Dermis microvascular lymphatic vessel endothelial cell (primary cell): ENCODE results near the gene PRSS35. TPM values are rescaled to one million over a fixed set of nuclear protein-coding genes. Genes with fewer than 3 reads are reported as not detected.
"Not testable (repeated sequence)": the region's sequence is repeated elsewhere in the genome, so short reads cannot be mapped to it uniquely, and the experiment has no call there.

Experiments used
- DNase-seq, 2 donors: peaks; one replicate each; pipeline versions ENCODE4 v3.0.0 to v3.0.0-alpha.2; 2010; ENCODE audit warnings: low read depth in 2 of 2
- total RNA-seq: library from RNA; depleted of rRNA; stranded (reverse); fragments of >200 nt; gene quantifications from 2 replicates; pipeline ENCODE4 v1.2.1, GENCODE V29; 2014

PRSS35 gene
- total RNA-seq, 1 donor from 2014 or later = not detected

DNA sequence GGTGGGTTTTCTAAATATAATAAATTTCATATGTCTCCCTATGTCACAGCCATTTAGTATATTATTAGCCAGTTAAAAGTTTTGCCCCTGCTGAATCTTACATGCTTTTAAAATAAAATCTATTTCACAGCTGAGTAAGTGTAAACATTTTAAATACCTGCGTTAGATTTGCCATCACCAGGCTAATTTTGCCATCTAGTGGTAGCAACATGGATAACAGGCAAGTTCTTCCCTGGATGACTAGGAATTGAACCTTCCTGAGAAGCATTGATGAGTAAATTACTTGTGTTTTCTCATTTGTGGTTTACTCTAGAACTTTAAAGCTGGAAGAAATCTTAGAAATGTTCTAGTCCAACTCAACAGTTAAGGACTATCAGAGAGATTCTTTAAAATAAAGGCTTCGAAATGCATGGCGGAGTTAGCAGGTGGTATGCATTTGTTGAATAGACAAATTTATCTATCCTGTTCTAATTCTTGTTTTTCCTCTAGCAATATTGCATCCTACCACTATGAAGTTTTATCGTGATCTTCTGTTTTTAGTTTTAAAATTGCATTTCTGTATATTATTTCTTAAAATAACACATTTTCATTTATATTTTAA is 2.6 kb downstream of the PRSS35 start:
- DNase-seq = peak; percentile 48 to 68

DNA sequence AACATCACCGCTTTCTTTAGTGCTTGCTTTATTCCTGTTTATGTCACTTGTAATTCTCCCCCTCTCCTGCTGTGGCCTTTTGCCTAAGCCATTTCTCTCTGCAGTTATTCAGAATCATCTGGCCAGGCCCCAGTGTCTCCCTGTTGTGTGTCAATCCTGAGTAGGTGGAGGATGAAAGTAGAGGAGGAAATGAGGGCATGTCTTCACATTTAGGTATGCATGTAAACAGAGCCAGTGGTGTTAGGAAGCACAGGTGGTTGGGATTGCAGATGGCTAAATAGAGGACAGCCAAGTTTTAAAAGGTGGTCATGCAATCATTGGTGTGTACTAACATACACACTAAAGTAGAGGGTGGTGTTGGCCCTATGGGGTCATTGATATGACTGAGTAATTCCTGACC is 5.2 kb downstream of the PRSS35 start:
- no peak for DNase-seq

DNA sequence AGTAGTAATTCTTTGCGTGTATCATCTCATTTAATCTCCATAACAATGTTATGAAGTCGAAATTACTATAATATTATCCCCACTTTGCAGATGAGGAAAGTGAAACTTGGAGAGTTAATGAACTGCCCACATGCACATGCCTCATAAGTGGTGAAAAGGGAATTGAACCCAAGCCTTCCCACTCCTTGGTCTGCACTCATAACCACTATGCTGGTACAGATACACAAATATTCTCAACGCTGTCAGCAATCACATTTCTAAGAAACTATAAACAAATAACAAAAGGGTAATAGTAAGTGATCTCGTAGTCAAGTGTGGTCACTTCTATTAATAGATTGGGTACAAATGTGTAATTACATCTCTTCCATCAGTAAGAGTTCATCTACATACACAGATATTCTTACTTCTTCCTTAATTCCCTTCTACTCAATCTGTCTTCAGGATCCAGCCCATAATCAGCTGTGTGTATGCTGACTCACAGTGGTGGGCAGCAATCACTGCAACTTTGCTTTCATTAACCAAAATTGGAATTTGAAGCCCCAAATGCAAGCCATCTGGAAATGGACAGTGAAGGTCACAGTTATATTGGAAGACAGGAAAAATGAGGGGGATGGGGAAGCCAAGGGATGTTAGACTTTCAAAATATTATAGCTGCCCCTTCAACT is 6.6 kb downstream of the PRSS35 start:
- peak in 1 of 2 donors; percentile 8 for DNase-seq

DNA sequence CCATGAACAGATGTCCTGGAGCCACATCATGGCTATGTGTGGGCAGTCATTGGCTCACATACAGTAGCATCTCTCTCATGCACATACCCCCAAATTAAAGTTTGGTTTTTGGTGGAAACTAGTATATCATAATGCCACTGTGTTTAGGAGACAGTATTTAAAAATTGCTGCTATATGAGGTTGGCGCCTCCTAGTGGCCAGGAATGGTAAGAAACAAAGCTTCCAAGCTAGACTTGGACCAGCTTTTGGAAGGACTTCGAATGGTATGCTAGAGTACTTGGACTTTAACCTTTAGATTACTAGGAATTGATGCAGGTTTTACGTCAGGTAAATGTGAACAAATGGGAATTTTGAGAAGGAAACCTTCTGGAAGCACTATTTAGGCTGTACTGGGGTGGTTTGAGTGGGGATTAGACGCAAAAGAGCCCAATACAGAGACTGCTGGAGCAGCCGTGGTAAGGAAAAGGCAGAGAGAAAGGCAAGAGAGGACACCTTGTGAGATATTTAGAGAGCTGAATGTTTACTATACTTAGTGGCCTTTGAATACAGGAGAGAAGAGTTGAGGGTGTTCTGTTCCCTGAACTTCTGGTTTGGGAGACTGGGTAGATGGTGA is 23.8 kb downstream of the PRSS35 start:
- peak; percentile 18 to 51 for DNase-seq

DNA sequence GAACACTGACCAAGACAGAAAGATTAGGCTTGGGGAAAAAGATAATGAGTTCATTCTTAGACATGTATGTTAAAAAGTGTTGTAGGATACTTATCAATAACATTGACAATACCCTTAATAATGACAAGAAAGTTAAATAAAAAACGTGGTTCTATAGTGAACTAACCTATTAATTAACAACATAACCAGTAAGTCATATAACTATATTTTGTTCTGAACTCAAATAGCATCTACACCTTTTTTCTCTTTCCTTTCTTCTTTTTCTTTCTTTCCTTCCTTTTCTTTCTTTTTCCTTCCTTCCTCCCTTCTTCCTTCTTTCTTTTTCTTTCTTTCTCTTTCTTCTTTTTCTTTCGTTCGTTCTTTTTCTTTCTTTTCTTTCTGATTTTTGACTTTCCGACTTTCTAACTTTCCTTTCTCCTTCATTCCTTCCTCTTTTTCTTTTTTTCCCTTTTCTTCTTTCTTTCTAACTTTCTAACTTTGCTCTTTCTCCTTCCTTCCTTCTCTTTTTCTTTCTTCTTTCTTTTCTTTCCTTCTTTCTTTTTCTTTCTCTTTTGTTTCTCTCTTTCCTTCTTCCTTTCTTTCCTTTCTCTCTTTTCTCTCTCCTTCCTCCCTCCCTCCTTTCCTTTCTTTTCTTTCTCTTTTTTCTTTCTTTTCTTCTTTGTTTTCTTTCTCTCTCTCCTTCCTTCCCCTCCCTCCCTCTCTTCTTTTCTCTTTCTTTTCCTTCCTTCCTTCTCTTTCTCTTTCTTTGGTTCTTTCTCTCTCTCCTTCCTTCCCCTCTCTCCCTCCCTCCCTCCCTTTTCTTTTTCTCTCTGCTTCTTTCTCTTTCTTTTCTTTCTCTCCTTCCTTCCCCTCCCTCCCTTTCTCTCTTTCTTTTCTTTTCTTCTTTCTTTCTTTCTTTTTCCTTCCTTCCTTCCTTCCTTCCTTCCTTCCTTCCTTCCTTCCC is 24.6 kb downstream of the PRSS35 start:
- DNase-seq = no peak

DNA sequence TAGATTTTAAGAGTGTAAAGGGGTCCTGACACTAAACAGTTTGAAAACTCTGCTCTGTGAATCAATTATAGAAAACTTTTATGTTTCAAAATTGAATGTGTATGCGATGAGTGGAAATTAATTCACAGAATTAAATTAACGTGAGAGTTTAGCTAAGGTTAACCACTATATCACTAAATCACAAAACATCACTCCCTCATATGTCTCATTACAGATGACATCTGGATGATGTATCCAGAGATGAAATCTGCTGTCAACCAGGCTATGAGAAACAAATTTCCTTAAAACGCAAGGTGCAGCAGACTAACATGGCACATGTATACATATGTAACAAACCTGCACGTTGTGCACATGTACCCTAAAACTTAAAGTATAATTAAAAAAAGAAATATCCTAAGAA is 27.3 kb downstream of the PRSS35 start:
- no peak for DNase-seq

DNA sequence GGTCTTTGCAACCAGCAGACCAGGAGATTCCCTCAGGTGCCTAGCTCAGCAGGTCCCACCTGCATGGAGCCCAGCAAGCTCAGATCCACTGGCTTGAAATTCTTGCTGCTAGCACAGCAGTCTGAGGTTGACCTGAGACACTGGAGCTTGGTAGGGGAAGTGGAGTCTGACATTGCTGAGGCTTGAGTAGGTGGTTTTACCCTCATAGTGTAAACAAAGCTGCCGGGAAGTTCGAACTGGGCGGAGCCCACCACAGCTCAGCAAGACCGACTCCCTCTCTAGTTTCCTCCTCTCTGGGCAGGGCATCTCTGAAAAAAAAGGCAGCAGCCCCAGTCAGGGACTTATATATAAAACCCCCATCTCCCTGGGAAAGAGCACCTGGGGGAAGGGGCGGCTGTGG is 34.3 kb downstream of the PRSS35 start:
- no peak for DNase-seq

DNA sequence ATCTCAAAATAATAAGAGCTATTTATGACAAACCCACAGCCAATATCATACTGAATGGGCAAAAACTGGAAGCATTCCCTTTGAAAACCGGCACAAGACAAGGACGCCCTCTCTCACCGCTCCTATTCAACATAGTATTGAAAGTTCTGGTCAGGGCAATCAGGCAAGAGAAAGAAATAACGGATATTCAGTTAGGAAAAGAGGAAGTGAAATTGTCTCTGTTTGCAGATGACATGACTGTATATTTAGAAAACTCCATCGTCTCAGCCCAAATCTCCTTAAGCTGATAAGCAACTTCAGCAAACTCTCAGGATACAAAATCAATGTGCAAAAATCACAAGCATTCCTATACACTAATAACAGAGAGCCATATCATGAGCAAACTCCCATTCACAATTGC is 38.1 kb downstream of the PRSS35 start:
- not testable (repeated sequence) for DNase-seq

DNA sequence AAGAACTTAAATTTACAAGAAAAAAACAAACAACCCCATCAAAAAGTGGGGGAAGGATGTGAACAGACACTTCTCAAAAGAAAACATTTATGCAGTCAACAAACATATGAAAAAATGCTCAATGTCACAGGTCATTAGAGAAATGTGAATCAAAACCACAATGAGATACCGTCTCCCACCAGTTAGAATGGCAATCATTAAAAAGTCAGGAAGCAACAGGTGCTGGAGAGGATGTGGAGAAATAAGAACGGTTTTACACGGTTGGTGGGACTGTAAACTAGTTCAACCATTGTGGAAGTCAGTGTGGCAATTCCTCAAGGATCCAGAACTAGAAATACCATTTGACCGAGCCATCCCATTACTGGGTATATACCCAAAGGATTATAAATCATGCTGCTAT is 39.4 kb downstream of the PRSS35 start:
- not testable (repeated sequence) for DNase-seq

DNA sequence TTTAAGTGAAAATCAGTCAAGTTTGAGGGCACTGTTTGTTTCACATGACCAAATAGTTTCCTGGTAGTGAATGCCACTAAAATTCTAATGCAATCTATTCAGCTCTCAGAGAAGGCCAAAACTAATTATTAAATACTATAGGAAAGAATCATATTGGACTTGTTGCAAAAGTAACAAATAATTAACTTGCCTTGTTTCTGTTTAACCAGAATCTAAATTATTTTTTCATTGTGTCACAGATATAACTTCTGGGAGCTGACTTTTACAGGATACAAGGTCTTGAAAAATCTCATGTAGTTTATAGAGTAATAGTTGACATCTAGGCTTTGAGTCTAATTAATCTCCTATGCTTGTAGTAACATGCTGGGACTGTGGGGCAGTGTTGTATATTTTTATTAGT is 44.5 kb downstream of the PRSS35 start:
- no peak for DNase-seq

DNA sequence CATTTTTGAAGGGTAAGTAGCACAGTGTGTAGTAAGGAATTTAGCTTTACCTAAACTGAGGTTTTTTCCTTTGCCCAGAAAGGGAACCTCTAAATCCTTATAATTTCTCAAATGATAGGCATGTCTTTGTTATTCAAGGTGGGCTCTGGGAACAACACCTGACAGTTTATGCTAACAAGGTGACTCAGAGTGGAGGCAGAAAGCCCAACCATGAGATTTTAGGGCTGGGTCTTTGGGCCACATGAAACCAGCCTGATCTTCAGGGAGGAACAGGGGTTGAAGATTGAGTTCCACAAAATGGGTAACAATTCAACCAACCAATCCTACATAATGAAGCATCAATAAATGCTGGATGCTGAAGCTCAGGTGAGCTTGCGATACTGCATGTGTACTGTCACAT is 46.6 kb downstream of the PRSS35 start:
- DNase-seq = no peak

DNA sequence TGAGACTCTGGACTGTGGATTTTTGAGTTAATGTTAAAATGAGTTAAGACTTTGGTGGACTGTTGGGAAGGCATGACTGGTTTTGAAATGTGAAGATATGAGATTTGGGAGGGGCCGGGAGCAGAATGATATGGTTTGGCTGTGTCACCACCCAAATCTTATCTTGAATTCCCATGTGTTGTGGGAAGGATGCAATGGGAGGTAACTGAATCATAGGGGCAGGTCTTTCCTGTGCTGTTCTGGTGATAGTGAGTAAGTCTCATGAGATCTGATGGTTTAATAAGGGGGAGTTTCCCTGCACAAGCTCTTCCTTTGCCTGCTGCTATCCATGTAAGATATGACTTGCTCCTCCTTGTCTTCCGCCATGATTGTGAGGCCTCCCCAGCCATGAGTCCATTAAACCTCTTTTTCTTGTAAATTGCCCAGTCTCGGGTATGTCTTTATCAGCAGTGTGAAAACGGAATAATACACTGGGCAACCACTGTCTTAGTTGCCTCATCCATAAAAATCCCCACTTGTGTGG is 59.4 kb downstream of the PRSS35 start:
- DNase-seq = not testable (repeated sequence)

DNA sequence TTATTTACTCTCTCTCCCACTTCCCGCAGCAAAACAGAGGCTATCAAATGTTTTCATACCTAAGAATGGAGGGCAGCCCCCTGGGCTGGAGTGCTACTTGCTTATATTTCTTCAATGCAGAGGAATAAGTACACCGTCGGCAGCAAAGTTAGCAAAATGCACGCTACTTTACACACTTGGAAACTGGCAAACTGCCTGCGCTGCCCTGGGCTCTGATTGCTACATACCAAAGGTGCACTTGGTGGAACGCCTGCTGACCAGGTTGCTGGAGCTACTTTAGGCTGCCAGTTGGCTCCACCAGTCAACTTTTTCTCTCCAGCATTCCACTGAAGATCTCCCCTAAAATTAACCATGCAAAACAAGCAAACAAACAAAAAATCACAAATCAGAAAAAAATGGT is 62.4 kb downstream of the PRSS35 start:
- no peak for DNase-seq

Other genes with a start within 250 kb of the PRSS35 start
- gene ME1, start 81.5 kb upstream of the PRSS35 start, total RNA-seq = 3.8 and 7.6 TPM in 2 replicates
- 0.13 and 1.3 TPM in 2 replicates for gene SNAP91, start 196.6 kb downstream of the PRSS35 start, total RNA-seq